Suppressor macrophage (primary cell): ENCODE results near the gene SLC16A9.
"Not testable (repeated sequence)": the region's sequence is repeated elsewhere in the genome, so short reads cannot be mapped to it uniquely, and the experiment has no call there.

Source experiments
- DNase-seq, 4 experiments: peaks; one replicate each; pipeline ENCODE4 v3.0.0-alpha.2; 2020 to 2022

The SLC16A9 gene

DNA sequence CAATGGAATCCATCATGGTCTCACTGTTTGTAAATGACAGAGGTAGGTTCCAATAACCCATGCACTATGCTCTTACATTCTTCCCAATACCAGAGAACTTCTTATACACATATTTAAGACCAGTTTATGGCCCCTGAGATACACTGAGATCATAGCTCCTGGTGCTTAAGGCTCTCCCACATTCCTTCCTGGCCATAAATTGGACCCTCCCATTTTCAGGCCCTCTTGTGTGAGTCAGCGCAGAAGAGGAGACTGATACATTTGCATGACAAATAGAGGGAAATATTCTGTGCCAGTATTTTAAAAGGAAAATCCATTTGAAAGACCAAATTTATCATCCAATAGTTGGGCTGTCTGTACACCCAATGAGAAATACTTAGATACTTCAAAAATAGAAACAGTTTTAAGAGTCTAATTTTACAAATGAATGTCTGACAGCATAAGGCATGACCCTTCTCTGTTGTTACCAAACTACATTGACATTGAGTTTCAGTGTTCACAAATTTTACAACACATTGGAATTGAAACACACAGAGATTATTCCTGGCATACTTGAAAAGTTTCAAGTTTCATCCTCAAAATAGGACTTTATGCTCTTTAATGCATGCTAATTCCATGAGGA, 35.3 kb downstream of the SLC16A9 start:
- DNase-seq, result no peak

DNA sequence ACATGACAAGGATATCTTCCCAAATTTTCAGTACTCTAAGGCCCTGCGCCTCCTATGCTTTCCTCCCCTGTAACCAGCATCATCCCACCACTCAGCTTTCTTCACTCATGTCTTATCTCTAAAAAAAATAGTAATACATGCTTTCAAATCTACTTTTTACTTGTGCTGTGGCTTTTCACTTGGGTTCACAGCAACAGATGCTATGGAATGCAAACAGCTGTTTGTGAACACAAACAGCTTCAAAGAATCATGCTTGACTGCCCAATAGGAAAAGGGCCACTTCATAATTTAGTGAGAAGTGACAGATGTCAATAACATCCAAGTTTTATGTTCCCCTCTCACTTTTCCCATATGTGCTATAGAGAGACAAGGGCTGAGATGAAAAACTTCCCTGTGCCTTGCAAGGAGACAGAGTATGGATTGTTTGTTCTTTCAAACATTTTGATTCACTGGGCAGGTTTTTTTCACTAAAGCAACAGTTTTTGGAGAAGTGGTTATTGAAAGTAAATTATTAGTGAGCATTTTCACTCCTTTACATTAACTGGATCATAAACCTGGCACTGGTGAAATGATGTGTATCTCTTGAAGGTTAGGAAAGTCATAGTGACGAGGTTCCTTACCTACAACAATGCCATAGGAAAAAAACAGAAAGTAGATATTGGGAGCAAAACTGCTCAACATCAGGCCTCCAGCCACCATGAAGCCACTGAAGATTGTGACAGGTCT, 37.3 kb downstream of the SLC16A9 start:
- no peak for DNase-seq

DNA sequence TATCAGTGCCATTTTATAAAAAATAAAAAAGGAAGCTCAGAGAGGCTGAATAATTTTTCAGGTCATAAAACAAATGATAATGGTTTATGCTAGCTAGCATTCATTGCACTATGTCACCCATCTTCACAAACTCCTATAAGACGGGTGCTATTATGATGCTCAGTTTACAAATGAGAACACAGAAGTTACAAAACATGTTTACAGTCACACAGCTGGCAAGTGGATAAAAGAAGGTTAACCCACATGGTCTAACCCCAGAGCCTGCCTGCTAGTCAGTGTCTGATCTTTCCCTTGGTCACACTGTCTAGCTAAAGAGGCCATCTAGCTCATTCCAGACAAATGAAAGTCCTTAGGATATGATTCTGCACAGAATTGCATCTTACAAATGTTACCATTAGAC, 39.4 kb downstream of the SLC16A9 start:
- DNase-seq, result no peak

DNA sequence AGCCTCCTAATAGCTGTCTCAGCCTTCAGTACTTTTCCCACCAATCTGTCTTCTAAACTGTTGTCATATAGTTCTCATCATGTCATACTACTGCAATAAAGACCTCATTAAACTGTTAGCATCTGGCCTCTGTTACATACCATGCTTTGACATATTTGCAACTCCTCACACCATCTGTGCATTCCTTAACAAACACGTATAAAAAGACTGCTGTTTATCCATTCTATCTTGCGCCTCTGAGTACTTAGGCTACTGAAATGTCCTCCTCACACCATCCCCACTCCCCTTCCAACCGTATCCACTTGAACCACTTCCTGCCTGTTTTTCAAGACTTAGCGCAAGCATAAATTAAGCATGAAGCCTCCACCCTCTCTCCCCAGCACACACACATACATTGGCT, 41.6 kb downstream of the SLC16A9 start:
- no peak for DNase-seq

DNA sequence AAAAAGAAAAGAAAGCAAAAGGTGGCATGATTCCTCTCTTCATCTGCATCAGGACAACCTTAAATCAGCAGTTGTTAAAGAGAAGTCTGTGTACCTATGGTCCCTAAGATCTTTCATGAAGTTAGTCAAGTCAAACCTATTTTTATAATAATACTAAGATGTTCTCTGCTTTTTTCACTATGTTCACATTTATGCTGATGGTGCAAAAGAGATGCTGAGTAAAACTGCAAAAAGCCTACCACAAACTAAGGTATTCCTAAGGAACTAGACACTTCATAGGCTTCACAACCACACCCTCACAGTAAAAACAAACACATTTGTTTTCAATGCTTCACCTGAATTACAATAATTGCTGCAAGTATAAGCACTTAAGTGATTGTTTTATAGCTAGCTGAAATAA, 43.3 kb downstream of the SLC16A9 start:
- DNase-seq, result no peak

DNA sequence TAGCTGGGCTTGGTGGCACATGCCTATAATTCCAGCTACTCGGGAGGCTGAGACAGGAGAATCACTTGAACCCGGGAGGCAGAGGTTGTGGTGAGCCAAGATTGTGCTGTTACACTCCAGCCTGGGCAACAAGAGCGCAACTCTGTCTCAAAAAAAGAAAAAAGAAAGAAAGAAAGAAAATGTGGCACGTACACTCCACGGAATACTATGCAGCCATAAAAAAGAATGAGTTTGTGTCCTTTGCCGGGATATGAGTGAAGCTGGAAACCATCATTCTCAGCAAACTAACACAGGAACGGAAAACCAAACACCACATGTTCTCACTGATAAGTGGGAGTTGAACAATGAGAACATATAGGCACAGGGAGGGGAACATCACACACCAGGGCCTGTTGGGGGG, 46.4 kb downstream of the SLC16A9 start:
- not testable (repeated sequence) for DNase-seq

DNA sequence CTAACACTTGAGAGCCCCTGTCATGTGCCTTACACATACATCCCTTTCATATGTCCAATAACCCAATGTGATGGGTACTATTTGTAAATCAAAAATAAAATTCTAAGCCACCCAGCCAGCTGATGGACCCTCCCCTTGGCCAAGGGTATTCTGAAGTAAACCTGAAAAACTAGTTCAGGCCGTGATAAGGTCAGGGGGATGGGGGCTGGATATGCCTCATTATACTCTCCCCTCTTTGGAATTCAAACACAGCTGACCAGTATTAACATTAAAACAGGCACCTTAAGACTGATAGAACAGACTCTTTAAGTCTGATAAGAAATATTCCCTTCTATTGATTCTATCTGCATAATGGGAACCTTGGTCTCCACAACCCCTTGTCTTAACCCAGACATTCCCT, 51.9 kb downstream of the SLC16A9 start:
- DNase-seq, result no peak

DNA sequence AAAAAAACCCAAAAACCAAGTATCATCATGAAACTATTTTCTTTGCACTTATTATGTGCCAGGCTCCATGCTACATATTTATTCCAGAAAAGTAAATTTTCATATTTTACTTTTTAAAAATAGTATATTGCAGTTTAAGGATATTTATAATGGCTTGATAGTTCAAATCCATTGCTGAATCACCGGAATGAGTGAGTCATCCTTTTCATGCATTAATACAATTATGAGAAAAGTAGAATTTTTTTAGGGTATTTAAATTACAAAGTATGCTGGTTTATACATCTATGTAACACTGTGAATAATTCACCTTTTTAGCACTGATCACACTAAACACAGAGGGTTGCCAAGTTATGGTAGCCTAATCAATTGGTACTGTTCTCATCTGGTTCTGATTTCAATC, 54.3 kb downstream of the SLC16A9 start:
- DNase-seq, result no peak

DNA sequence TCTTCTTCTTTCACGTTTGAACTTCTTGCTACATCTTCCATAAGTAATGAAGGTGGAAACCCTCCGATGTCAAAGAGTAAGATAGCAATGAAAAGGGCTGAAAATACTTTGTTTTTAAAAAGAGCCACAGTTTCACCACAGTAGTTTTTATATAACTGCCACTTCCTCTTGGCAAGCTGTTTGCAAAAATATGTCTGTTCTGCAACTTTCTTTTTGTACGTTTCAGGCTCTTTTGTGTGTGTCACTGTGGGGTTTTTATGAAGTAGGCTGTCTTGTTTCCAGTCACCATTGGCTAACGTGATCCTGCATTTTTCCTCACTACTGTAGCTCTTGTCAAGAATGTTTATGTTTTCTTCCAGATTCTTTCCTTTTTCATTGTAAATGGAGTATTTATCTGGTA, 55.6 kb downstream of the SLC16A9 start:
- DNase-seq, result peak; percentile 38 to 74 (median 62)

DNA sequence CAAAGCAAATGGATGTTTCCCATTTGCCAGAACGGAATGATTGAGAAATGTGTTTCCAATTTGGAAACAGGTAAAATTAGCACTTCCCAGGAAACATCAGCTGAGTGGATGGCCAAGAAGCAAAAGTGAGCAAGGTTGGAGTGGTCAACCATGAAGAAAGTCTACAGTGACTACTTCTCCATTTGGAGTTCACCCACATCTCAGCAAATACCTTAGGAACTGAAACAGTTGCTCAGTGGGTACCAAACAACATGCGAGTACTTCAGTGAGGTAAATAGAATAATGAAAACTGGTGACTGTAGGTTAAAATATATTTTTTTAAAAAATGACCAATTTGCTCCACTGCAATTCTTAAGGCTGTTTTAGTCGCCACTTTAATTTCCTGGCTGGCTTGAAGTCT, 57.7 kb downstream of the SLC16A9 start:
- no peak for DNase-seq

DNA sequence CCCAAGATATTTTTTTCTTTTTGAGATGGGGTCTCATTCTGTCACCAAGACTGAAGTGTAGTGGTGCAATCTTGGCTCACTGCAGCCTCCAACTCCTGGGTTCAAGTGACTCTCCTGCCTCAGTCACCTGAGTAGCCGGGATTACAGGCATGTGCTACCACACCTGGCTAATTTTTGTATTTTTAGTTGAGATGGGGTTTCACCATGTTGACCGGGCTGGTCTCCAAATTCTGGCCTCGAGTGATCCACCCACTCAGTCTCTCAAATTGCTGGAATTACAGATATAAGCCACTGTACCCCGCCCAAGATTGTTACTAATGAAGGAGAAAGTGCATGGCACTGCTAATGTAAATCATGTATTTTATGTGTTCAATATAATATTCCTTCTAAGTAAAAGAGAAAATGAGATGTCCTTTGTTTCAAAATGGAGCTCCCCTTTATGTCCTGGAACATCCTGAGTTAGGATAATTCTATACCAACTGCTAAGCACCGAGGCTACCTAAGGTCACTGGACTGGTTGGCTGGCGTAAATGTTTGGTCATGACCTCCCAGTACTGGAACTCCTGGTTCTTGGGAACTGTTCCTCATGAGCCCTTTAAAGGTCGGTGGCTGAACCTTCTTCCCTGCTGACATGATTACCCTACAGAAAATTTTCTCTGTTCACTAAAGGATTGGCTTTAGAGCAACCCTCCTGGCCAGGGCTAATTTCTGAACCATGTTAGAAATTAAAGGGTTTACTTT, 59.9 kb downstream of the SLC16A9 start:
- DNase-seq, result no peak

DNA sequence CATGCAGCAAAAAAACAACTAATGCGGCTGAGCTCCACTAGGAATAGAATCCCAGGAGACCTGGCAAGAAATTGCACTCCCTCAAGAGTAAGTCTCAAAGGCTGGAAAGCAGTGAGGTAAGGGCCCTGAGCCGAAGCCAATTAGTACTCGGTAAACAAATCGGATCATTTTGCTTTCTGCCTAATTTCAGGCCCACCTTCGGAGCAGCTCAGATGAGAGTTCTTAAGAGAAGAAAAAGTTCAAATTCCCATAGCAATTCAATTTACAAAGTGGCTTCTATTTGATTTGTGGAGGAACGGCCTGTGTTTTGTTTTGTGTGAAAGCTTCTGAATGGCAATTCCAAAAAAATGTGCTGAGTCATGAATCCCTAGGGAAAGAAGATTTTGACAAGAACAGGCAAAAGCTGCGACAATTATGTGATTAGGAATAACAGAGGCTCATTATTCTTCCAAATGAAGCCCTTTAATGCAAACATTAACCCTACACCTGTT, 60.9 kb downstream of the SLC16A9 start:
- no peak for DNase-seq

DNA sequence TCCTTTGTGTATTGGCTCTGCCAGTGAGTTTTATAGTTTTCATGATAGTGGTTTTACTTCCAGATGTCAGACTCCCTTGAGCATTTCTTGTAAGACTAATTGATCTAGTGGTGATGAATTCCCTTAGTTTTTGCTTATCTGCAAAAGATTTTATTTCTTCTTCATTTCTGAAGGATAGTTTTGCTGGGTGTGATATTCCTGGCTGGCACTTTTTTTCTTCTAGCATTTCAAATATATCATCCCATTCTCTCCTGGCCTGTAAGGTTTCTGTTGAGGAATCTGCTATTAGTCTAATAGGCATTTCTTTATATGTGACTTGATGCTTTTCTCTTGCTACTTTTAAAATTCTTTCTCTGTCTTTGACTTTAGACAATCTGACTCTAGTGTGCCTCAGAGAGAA, 64.8 kb downstream of the SLC16A9 start:
- DNase-seq, result no peak

DNA sequence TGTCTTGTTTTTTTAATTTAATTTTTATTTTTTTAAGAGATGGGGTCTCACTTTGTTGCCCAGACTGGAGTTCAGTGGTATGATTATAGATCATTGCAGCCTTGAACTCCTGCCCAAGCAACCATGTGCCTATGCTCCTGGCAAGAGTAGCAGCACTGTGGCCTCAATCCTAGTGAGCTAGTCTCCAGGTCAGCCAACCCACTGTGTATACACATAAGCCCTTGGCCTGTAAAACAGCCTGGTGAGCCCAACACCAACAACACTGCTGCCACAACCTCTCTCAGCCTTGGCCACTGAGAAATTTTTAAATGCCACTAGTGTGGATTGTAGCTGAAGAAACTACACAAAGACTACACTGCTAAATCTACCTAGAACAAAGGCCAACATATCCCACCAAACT, 68.0 kb downstream of the SLC16A9 start:
- not testable (repeated sequence) for DNase-seq

DNA sequence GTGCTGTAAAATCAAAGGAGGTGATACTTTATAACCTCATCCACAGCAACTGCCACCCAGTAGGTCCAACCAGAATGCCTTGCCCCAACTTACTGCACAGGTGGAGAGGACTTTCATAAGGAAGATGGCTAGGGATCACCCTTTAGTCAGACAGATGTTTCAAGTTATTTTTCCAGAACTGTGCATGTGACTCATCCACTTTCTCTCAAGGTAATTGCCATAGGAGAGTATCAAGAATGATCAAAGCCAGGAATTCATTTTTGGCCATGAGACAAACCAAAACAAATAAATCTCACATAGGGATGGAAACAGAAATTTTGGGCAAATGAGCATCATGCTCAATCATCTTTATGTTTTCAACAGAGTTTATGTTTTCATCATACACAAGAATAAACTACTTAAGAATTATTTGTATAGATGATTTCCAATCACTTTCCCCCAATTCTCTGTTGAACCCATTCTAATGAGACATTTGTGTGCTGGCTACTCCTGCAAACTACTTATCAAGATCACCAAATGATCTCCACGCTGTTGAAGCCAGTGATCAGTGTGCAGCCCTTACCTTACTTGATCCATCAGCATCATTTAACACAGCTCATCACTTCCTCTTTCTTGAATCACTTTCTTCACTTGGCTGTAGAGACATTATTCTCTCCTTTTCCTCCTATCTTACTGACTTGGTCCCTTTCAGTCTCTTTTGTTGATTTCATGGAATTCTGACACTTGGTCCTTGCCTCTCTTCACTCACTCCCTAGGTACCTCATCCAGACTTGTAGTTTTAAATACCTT, 74.0 kb downstream of the SLC16A9 start:
- no peak for DNase-seq

DNA sequence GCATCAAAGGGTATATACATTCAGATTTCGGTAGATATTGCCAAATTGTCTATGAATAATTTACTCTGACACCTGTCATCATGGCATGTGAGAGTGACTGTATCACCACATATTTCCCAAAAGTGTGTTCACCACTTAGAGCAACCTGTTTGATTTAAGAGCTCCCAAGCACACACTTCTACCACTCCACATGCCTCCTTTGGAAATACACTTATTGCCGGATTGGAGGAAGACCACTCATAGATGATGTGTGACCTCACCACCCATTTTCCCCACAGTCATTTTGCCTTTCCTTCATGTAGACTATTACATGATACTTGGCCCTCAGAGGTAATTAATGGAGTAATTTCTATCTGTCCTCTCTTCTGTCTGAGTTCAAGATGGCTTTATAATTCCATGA, 75.5 kb downstream of the SLC16A9 start:
- no peak for DNase-seq

DNA sequence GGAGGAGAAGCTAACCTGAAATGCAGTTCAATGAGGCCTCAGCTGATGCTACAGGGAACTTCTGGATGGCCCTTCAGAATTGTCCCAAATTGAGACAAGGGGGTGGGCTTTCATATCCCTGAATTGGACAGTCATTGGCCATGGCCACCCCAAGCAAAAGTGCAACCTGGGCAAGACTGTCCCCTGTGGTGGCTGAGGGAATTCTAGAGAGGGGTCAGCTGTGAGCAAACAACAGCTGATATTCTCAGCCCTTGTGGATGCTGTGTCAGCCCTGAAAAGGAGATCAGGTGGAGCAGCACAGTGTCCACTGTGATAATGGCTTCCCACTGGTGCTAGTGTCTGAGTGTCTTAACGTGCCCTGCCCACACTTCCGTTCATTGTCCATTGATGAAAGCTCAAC, 76.6 kb downstream of the SLC16A9 start:
- DNase-seq, result no peak

DNA sequence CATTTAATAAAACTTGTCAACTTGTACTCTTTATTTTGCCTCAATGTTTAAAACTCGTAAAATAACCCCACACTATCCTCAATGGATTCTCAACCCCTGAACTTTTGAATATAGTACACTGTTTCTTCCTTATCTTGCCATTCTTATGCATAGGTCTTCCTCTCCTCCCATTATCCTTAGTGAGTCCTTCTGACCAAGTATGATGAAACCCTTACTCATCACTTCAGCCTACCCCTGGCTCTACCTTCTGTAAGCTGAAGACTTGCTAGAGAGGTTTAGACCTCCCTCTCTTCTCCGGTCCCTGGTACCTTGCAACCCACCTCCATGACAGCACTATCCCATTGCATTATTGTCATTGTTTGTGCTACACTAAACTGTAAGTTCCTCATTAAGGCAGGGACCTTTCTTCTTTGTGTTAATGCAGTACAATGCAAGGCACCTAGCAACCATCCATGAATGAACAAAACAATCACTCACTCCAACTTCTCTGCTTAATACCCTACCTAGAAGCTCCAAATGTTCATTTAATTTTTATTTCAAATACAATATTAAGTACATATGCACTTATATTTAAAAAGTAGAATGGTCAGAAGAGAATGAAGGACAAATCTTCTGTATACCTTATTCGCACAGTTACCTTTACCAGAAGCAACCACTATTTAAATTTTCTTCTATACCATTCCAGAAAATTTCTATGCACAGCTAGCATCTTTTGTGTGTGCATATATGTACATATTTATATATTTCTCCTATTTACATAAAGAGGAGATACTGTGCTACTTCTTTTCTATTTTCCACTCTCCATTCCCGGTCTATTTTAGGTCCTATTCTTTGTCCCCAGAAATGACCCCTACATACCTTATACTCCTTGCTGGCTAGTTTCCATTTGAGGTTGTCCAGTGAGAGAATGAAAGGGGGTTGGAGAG, 77.5 kb downstream of the SLC16A9 start:
- no peak for DNase-seq

DNA sequence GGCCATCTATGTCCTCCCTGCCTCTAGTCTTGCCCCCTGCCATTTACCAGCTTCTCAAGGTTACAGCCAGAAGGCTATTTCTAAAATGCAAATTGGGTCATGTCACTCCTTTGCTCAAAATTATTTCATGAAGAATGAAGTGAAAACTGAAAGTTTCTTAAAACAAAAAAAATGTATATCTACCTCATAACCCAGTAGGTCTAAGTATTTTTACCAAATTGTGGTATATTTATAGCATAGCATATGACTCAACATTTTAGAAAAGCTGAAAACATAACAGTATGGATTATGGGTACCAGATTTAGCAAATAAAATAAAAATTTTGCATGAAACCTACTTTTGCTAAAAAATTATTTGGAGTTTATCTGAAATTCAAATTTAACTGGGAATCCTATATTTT, 78.4 kb downstream of the SLC16A9 start:
- DNase-seq, result no peak

DNA sequence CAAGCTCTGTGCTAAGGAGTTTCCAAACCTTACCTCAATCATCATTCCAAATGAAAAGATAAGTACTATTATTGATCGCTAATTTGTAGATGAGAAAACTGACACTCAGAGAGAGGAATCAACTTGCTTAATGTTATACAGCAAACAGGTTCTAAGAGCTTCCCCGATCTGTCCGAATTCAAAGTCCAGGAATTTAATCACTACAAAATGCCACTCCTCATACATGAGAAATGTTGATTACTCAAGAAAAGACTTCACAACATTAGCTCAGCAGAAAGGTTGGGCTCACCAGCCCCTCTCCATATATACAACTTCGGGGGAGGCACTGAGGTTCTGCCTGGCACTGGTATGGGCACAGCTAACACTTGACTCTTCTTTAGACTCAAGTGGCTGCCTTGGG, 80.7 kb downstream of the SLC16A9 start:
- DNase-seq, result no peak

DNA sequence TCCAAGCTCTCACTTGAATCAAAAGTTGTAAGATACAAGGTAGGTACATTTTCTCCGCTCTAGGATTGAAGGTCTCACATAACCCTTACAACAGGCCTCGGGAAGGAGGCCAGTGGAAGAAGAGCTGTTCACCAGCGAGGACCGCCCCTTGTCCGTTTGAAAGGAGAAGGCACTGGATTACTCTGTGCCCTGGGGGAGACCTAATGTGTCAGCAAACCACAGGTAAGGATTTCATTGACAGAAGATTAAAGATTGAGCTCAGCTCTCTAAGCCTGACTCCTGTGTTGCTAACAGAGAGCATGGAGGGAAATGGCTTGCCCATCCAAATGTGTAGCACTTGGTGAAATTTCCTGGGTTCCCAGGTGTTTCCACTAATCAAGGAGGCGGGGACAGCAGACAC, 81.2 kb downstream of the SLC16A9 start:
- DNase-seq, result no peak
